WTC11 (cell line): ENCODE data around the gene MED9.

ENCODE experiments used
- CTCF ChIP-seq: fragments of 200-600 bp; IDR thresholded peaks from 2 replicates; pipeline ENCODE4 v1.8.0; 2022; ENCODE audit warnings: antibody characterized with exemption
- ELF4 ChIP-seq: sonication (generic); formaldehyde crosslinking; IDR thresholded peaks from 2 replicates; pipeline ENCODE4 v1.8.1; 2022; ENCODE audit warnings: low read depth, mild to moderate bottlenecking, moderate library complexity, missing genetic modification reagents
- GRHL2 ChIP-seq: fragments of 250-450 bp; sonication (Bioruptor Pico); IDR thresholded peaks from 2 replicates; pipeline ENCODE4 v1.8.0; 2022; ENCODE audit warnings: mild to moderate bottlenecking, moderate library complexity; ENCODE audit not compliant: insufficient replicate concordance, severe bottlenecking
- KAT7 ChIP-seq: sonication (generic); formaldehyde crosslinking; IDR thresholded peaks from 2 replicates; pipeline ENCODE4 v1.8.1; 2023; ENCODE audit warnings: missing genetic modification reagents, mild to moderate bottlenecking, borderline replicate concordance
- MAX ChIP-seq: sonication (generic); formaldehyde crosslinking; IDR thresholded peaks from 2 replicates; pipeline ENCODE4 v1.8.0; 2022; ENCODE audit warnings: mild to moderate bottlenecking, missing genetic modification reagents
- NFE2L1 ChIP-seq: sonication (generic); formaldehyde crosslinking; IDR thresholded peaks from 2 replicates; pipeline ENCODE4 v1.8.1; 2023; ENCODE audit warnings: missing genetic modification reagents
- NFYB ChIP-seq: sonication (generic); formaldehyde crosslinking; conservative IDR thresholded peaks from 2 replicates; pipeline ENCODE4 v1.8.0; 2022; ENCODE audit warnings: low read depth, missing genetic modification reagents
- RELA ChIP-seq: sonication (generic); formaldehyde crosslinking; IDR thresholded peaks from 2 replicates; pipeline ENCODE4 v1.8.1; 2022; ENCODE audit warnings: missing genetic modification reagents, mild to moderate bottlenecking, borderline replicate concordance
- SP1 ChIP-seq: sonication (generic); formaldehyde crosslinking; conservative IDR thresholded peaks from 2 replicates; pipeline ENCODE4 v1.8.1; 2022; ENCODE audit warnings: missing genetic modification reagents
- USF2 ChIP-seq: sonication (generic); formaldehyde crosslinking; IDR thresholded peaks from 2 replicates; pipeline ENCODE4 v1.8.1; 2023; ENCODE audit warnings: mild to moderate bottlenecking, missing genetic modification reagents, moderate library complexity

- TF ChIP-seq GRHL2, result no peak
- TF ChIP-seq NFYB (CRISPR knock-in tag), result no peak
- TF ChIP-seq CTCF, result no peak
- TF ChIP-seq ELF4 (CRISPR knock-in tag), result no peak
- no peak for TF ChIP-seq KAT7 (CRISPR knock-in tag)
- TF ChIP-seq NFE2L1, result no peak
- no peak for TF ChIP-seq USF2
- no peak for TF ChIP-seq SP1 (CRISPR knock-in tag)
- TF ChIP-seq MAX (CRISPR knock-in tag), result no peak
- no peak for TF ChIP-seq RELA (CRISPR knock-in tag)
Observed at GRCh38 chr17:17440938-17441675, 35.7 kb upstream of the MED9 start.
